GM21717 (cell line): ENCODE measurements around the gene FMNL3.

Experiments used
- ATAC-seq: cut with Tn5 transposase; IDR thresholded peaks from one replicate; pipeline ENCODE4 v1.9.1; 2021; ENCODE audit warnings: mild to moderate bottlenecking, moderate library complexity; ENCODE audit not compliant: unreplicated experiment

The FMNL3 gene

DNA sequence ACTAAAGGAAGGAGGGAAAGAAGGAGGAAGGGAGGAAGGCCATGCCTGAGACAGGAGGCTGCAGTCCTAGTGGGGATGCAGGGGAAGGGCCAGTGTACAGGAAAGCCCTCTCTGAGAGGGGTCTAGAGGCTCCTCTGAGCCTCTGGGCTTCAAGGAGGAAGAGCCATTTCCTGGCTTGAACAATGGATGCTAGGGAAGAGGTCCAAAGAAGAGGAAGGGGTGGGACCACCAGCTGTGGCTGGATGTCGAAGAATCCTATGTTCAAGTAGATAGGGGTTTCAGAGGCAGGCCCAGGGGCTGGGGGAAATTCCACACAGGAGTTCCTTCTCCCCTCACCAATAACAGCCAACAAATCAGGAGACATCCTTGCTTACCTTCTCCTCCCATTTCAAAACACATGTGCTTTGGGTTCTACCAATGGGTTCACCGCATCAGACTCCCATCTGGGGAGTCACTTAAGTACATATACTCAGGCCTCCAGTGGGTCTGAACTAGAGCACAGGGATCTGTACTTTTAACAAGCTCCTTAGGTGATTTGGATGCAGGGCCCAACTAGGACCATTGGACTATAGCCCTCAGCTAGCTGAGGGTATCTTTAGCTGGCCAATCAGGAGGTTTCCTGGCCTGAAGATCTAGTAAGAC lies 51.5 kb downstream of the FMNL3 start:
- no peak for ATAC-seq

DNA sequence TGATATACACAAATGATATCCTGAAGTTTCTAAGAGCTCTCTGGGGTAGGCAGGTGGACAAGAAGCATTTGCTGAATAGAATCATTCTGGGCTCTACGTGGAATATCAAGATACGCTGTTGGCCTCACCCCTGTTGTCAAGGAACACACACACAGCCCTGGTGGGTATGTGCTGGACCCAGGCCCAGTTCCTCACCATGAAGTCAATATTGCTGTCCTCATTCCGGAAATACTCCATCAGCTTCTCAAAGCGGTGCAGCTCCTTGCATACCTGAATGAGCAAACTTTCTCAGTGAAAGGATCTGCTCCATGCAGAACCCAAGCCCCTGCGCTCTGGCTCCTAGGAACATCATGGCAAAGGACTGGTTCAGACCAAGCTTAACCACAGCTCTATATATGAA lies 52.5 kb downstream of the FMNL3 start:
- ATAC-seq, result no peak

GRCh38 chr12:49652921-49653520 lies 54.2 kb downstream of the FMNL3 start:
- no peak for ATAC-seq

GRCh38 chr12:49651855-49652254 lies 55.4 kb downstream of the FMNL3 start:
- ATAC-seq, result no peak

DNA sequence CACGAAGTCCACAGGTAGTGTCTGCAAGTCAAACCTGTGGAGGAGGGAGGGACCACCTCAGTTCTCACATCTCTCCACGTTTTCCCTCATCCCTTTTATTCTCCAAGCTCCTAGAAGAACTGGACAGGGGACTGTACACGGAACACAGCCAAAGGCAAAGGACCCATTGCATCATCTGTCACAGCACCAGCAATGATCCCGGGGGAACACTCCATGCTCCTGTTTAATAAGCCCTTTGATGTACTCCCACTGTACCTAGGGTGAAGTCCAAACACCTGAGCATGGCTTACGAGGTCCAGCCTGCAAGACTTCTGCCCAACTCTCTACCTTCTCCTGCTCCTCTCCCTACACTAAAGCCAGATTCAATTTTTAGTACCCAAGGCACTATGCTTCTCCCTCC lies 57.3 kb downstream of the FMNL3 start:
- ATAC-seq, result no peak

DNA sequence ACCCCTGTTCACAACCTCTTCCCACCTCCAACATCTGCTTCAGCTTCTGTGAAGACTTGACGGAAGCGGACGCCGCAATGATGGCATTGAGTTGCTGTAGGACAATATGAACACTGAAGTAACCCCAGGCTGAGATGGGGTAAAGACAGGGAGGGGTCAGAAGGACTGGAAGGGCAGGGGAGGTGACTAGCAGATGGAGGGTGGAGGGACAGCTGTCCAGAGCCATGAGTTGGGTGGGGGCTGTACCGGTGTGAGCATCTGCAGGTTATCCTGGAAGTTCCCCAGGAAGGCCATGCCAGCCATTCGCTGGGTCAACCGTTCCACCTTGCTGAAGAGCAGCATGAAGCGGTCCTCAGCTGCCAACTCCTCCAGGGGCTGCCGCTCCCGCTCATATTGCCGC lies 57.8 kb downstream of the FMNL3 start:
- ATAC-seq, result no peak

GRCh38 chr12:49648712-49649003 lies 58.5 kb downstream of the FMNL3 start:
- ATAC-seq, result no peak

DNA sequence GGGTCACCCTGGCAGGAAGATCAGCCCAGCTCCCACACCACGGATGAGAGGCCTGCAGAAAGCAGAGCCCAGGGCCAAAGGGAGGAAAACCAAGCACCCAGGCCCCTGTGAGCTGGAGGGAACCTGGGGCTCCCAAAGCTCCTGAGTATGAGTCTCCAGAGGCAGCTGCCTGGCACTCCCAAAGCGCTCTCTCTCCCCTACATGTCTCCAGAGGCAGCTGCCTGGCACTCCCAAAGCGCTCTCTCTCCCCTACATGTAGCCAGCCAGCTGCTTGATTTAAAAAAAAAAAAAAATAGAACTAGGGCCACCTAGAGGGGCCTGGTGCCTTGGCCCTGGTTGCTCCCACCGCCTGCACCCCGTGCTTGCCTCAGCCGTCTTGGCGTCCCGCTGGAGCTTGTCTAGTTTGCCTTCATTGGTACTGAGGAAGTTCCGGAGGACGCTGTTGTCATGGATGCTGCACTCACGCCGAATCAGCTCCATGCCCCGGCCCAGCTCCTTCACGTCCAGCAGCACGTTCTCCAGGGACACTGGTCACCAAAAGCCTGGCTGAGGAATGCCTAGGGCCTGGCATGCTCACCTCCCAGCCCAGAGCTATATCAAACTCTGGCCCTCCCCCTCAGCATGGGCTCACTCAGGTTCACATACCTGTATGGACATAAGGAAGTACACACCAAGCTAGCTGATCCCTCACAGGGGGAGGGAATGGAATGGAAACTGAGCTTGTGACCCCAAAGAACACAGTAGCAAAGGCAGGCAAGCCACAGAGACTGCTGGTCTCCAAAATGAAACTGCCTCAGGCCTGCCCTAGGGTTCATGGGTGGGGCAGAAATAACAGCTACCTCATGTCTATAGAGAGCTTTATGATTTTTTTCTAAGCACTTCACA lies 59.1 kb downstream of the FMNL3 start:
- no peak for ATAC-seq

- no peak for ATAC-seq
Measured at GRCh38 chr12:49646871-49647654, 60.1 kb downstream of the FMNL3 start.

DNA sequence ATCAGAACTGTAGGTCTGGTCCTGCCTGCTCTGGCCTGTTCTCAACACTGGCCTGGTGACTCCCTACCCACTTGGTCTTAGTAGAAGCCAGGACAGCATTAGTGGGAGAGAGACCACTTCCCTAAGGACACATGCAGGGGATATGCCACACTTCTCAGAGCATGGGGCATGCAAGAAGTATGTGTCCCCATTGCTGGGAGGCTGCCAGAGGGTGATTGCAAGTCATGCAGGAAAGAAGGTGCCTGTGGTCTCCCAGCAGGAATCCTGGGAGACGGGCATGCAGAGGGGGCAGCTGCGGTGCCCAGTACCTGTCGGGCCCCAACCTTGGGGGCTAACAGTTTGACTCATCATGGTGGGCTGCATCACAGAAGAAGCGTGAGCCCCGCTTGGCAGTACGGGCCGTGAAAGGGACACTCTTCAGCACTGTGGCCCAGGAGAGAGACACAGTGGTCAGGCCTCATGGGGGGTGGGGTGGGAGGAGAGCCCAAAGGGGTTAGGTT lies 60.8 kb downstream of the FMNL3 start:
- ATAC-seq, result no peak

GRCh38 chr12:49645146-49646039 lies 61.8 kb downstream of the FMNL3 start:
- no peak for ATAC-seq

GRCh38 chr12:49644620-49644994 lies 62.6 kb downstream of the FMNL3 start:
- ATAC-seq, result no peak

GRCh38 chr12:49643961-49644619 lies 63.1 kb downstream of the FMNL3 start:
- ATAC-seq, result no peak

DNA sequence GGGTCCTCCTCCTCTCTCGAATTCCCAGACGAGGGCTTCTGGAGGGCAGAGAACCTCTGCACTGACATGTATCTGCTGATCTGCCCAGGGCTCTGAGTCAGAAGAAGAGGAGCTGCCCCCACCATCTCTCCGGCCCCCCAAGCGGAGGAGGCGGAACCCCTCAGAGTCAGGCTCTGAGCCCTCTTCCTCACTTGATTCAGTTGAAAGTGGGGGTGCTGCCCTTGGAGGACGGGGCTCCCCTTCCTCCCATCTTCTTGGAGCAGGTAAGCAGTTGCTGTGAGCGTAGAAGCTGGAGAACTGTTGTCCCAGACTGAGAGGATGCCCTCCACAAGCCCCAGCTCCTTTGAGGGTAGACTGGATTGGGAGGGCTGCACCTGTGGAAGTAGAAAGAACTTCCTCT lies 64.1 kb downstream of the FMNL3 start:
- no peak for ATAC-seq

DNA sequence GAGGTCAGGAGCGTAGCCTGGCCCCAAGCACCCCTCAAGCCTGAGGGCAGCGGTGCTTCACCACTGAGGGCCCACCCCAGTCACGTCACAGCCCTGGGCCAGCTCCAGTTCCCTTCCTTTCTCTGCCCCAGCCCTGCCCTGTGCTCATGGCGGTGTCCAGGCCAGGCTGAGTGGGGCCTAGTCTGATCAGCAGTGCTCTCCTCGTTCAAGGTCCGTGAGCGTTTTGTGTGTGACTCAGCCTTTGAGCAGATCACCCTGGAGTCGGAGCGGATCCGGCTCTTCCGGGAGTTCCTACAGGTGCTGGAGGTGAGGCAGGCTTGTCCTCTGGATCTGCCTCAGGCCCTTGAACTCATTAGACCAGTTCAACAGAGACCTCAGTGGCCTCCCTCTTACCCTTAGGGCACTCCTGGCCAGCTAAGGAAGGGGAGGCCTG lies 64.8 kb downstream of the FMNL3 start:
- no peak for ATAC-seq

DNA sequence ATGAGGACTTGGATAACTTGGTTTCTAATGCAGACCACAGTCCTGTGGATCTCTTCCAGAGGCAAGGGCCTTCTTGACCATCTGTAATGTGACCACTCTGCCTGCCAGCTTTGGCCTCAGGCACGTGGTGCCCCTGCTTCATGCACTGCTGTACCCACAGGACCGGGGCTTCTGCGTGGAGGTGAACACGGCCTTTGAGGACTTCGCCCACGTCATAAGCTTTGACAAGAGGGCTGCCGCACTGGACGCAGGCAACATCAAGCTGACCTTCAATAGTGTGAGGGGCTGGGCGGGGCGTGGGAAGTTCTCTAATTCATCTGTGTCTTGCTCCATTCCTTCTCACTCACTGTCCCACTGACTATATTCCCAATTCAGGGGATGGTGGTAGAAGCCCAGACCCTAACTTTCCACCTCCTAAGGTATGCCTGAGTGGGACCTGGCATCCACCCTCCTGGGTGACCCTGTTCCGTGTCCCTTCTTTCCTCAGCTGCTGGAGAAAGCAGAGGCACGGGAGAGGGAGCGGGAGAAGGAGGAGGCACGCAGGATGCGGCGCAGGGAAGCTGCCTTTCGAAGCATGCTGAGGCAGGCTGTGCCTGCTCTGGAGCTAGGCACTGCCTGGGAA lies 65.3 kb downstream of the FMNL3 start:
- no peak for ATAC-seq

- ATAC-seq, result no peak
Measured at GRCh38 chr12:49636979-49637755, 70.0 kb downstream of the FMNL3 start.

- ATAC-seq, result no peak
Measured at GRCh38 chr12:49636574-49636973, 70.6 kb downstream of the FMNL3 start.

- ATAC-seq, result no peak
Measured at GRCh38 chr12:49635656-49636055, 71.5 kb downstream of the FMNL3 start.
